Measurements from ENCODE around the gene LUZP1.

The LUZP1 gene

DNA sequence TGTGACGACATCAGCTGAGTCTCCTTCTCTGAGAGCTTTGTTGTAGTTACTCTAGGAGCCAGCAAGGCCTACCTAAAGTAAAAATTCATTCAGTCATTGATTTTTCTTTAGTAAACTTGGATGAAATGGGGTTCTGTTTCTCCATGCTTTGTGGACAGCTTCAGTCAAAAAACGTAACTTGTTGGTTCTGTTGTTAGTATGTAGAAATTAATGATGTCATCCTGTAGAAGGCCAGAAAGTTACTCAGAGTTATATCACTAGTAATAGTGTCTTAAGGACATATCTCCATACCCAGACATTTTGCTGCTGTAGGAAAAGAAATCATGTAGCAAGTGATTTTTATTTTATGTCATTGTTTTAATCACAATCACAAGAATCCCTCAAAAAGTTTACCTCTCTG lies 106.4 kb downstream of the LUZP1 start:
- Histone ChIP-seq H3K27me3 (ENCODE audit: control insufficient read depth, insufficient read depth, low read length) (no peaks in the 10 kb centered on the region), H3K36me3 (ENCODE audit: control insufficient read depth, insufficient read depth, low read length) (peaks cover 19% of the 10 kb centered on the region), H3K4me3 (ENCODE audit: low read depth, low read length) (no peak overlapping the region), H3K9ac (ENCODE audit: low read depth, low read length) (no peak overlapping the region), H3K4me1 (ENCODE audit: control insufficient read depth, insufficient read depth, low read length) (no peaks in the 10 kb centered on the region), H3K9me3 (ENCODE audit: control insufficient read depth, insufficient read depth, low read length) (no peaks in the 10 kb centered on the region)

DNA sequence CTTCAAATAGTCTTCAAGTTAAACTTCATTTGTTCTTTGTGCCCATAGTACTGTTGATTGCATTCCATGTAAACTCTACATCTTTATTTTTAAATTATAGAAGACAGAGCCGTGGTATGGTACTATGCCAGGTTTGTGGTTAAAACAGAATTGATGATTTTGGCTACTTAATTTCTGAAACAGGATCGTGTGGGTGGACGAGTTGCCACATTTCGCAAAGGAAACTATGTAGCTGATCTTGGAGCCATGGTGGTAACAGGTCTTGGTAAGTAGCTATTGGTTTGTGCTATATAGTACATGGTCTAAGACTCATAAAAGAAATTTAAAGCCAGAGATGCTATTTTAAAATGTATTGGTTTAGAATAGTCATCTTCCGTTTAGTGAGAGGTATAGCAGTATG lies 111.4 kb downstream of the LUZP1 start:
- Histone ChIP-seq H3K9me3 (ENCODE audit: control insufficient read depth, insufficient read depth, low read length) (no peaks in the 10 kb centered on the region), H3K9ac (ENCODE audit: low read depth, low read length) (no peak overlapping the region), H3K4me1 (ENCODE audit: control insufficient read depth, insufficient read depth, low read length) (no peaks in the 10 kb centered on the region), H3K36me3 (ENCODE audit: control insufficient read depth, insufficient read depth, low read length) (peaks cover 22% of the 10 kb centered on the region), H3K4me3 (ENCODE audit: low read depth, low read length) (no peak overlapping the region), H3K27me3 (ENCODE audit: control insufficient read depth, insufficient read depth, low read length) (no peaks in the 10 kb centered on the region)

DNA sequence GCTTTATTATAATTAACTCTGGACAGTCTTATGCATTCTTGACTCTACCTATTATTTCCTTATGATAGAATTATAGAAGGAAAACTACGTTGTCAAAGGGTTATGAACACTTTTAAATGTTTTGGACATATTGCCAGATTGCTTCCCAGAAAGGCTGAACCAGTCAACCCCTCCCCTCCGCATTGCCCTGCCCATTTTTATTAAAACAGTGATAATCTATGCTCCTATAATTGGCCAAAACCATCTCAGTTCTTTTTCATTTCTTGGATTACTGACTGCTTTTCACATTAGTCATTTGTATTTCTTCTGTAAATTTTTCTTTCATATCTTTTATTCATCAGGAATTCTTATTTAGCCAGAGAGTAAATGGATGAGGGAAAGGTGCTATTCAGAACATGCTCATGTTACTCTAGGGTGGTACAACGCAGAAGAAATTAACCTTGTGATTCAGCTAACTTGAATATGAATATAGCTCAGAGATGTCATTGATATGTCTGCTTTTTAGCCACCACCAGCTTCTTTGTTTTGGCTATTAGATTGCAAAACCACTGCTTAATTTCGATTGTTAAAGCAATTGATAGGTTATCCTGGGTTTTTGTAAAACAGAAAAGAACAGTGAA lies 117.3 kb downstream of the LUZP1 start:
- Histone ChIP-seq H3K9me3 (ENCODE audit: control insufficient read depth, insufficient read depth, low read length) (no peaks in the 10 kb centered on the region), H3K4me1 (ENCODE audit: control insufficient read depth, insufficient read depth, low read length) (peaks cover 8% of the 10 kb centered on the region), H3K9ac (ENCODE audit: low read depth, low read length) (no peak overlapping the region), H3K27me3 (ENCODE audit: control insufficient read depth, insufficient read depth, low read length) (no peaks in the 10 kb centered on the region), H3K36me3 (ENCODE audit: control insufficient read depth, insufficient read depth, low read length) (peaks cover 8% of the 10 kb centered on the region), H3K4me3 (ENCODE audit: low read depth, low read length) (no peak overlapping the region)

DNA sequence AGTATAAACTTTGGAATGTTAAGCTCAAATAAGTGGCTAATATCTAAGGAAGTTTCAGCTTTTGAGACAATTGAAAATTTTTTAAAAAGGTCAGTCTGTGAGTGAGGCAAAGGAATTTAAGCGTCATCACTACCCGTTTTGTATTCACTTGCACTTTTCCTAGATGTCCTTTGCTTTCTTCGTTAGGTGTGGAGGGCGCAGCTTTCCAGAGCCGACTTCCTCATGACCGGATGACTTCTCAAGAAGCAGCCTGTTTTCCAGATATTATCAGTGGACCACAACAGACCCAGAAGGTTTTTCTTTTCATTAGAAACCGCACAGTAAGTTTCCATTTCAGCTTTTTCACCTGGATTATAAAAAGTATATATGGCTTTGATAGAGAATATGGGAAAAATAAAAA lies 118.5 kb downstream of the LUZP1 start:
- no peak overlapping the region for H3K4me3 ChIP-seq (ENCODE audit: low read depth, low read length)
- H3K9ac ChIP-seq (ENCODE audit: low read depth, low read length) = no peak overlapping the region
- H3K27me3 ChIP-seq (ENCODE audit: control insufficient read depth, insufficient read depth, low read length) = no peaks in the 10 kb centered on the region
- peaks cover 8% of the 10 kb centered on the region for H3K36me3 ChIP-seq (ENCODE audit: control insufficient read depth, insufficient read depth, low read length)
- peaks cover 8% of the 10 kb centered on the region for H3K4me1 ChIP-seq (ENCODE audit: control insufficient read depth, insufficient read depth, low read length)
- H3K9me3 ChIP-seq (ENCODE audit: control insufficient read depth, insufficient read depth, low read length) = no peaks in the 10 kb centered on the region

DNA sequence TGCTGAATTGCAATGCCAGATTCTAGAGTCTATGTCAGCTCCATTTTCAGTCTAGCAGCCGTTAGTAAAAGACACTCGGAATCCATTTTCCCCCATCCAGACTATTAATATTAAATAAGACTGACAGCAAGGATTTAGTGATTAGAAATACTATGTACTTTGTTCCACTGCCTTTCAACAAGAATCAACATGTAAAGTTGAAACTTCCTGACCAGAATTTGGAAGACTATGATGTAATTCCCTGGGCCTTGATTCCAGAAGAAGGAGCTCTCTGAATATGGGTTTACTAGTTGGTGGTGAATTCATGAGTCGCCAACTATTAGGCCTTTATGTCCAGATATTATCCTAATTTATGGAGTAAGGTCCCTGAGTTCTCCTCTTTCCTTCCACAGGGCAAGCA lies 124.6 kb downstream of the LUZP1 start:
- Histone ChIP-seq H3K9me3 (ENCODE audit: control insufficient read depth, insufficient read depth, low read length) (no peaks in the 10 kb centered on the region), H3K9ac (ENCODE audit: low read depth, low read length) (no peak overlapping the region), H3K27me3 (ENCODE audit: control insufficient read depth, insufficient read depth, low read length) (no peaks in the 10 kb centered on the region), H3K4me1 (ENCODE audit: control insufficient read depth, insufficient read depth, low read length) (peaks cover 5% of the 10 kb centered on the region), H3K4me3 (ENCODE audit: low read depth, low read length) (no peak overlapping the region), H3K36me3 (ENCODE audit: control insufficient read depth, insufficient read depth, low read length) (no peaks in the 10 kb centered on the region)

DNA sequence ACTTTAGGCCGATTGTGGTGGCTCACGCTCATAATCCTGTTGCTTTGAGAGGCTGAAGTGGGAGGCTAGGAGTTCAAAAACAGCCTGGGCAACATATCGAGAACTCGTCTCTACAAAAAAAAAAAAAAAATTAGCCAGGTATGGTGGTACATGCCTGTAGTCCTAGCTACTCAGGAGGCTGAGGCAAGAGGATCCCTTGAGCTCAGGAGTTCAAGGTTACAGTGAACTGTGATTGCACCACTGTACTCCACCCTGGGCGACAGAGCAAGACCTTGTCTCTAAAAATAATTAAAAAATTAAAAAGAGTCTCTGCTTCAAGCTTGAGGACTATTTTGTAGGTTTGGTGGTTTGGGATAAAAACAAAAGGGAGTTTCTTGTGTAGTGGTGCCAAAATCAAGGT lies 128.1 kb downstream of the LUZP1 start:
- H3K27me3 ChIP-seq (ENCODE audit: control insufficient read depth, insufficient read depth, low read length) = no peaks in the 10 kb centered on the region
- H3K9ac ChIP-seq (ENCODE audit: low read depth, low read length) = no peak overlapping the region
- H3K36me3 ChIP-seq (ENCODE audit: control insufficient read depth, insufficient read depth, low read length) = no peaks in the 10 kb centered on the region
- no peak overlapping the region for H3K4me3 ChIP-seq (ENCODE audit: low read depth, low read length)
- H3K4me1 ChIP-seq (ENCODE audit: control insufficient read depth, insufficient read depth, low read length) = peaks cover 5% of the 10 kb centered on the region
- H3K9me3 ChIP-seq (ENCODE audit: control insufficient read depth, insufficient read depth, low read length) = no peaks in the 10 kb centered on the region

DNA sequence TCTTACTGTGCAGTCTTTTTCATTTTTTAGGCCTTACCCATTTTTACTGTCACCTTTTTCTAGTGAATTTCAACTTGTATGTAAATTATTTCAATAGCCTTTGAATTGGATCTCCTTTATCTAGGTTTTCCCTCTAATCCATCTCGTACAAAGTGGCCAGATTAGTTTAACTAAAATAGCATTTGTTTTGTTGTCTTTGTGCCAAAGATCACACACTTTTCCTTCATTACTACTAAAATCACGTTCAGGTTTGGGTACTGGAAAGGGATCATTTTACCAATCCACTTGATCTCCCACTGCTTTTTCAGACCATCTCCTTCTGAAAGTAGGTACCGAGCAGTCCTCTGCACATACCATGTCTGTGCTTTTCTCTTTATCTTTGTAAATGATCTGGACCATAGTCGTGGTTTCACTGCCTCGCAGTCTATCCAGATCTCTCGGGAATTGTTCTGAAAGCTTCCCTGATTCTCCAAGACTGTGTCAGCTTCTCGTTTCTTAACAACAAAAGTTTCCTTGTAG lies 129.3 kb downstream of the LUZP1 start:
- Histone ChIP-seq H3K9me3 (ENCODE audit: control insufficient read depth, insufficient read depth, low read length) (no peaks in the 10 kb centered on the region), H3K27me3 (ENCODE audit: control insufficient read depth, insufficient read depth, low read length) (no peaks in the 10 kb centered on the region), H3K4me3 (ENCODE audit: low read depth, low read length) (no peak overlapping the region)

DNA sequence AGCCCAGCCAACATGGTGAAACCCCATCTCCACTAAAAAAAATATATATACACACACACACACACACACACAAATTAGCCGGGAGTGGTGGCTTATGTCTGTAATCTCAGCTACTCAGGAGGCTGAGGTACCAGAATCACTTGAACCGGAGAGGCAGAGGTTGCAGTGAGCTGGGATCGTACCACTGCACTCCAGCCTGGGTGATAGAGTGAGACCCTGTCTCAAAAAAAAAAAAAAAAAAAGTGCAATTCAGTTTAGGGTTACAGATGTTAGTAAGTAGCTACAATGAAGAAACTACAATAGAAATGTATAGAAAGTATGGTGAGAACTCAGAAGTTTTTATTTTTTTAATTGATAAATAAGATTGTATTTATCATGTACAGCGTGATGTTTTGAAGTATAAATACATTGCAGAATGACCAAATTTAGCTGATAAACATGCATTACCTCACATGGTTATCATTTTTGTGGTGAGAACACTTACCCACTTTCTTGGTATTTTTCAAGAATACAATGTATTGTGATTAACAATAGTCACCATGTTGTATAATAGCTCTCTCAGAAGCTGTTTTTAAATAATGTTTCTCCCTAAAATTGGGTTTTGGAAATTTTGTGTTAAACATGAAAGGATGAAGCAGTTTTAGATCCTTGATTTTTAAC lies 131.4 kb downstream of the LUZP1 start:
- peaks cover 5% of the 10 kb centered on the region for H3K4me1 ChIP-seq (ENCODE audit: control insufficient read depth, insufficient read depth, low read length)
- H3K9ac ChIP-seq (ENCODE audit: low read depth, low read length) = no peak overlapping the region
- H3K9me3 ChIP-seq (ENCODE audit: control insufficient read depth, insufficient read depth, low read length) = no peaks in the 10 kb centered on the region
- no peaks in the 10 kb centered on the region for H3K27me3 ChIP-seq (ENCODE audit: control insufficient read depth, insufficient read depth, low read length)
- no peak overlapping the region for H3K4me3 ChIP-seq (ENCODE audit: low read depth, low read length)
- no peaks in the 10 kb centered on the region for H3K36me3 ChIP-seq (ENCODE audit: control insufficient read depth, insufficient read depth, low read length)

More for the DNA sequence above, 129.3 kb downstream of the LUZP1 start:
- H3K36me3 ChIP-seq (ENCODE audit: control insufficient read depth, insufficient read depth, low read length) = no peaks in the 10 kb centered on the region
- no peak overlapping the region for H3K9ac ChIP-seq (ENCODE audit: low read depth, low read length)
- H3K4me1 ChIP-seq (ENCODE audit: control insufficient read depth, insufficient read depth, low read length) = peaks cover 5% of the 10 kb centered on the region

DNA sequence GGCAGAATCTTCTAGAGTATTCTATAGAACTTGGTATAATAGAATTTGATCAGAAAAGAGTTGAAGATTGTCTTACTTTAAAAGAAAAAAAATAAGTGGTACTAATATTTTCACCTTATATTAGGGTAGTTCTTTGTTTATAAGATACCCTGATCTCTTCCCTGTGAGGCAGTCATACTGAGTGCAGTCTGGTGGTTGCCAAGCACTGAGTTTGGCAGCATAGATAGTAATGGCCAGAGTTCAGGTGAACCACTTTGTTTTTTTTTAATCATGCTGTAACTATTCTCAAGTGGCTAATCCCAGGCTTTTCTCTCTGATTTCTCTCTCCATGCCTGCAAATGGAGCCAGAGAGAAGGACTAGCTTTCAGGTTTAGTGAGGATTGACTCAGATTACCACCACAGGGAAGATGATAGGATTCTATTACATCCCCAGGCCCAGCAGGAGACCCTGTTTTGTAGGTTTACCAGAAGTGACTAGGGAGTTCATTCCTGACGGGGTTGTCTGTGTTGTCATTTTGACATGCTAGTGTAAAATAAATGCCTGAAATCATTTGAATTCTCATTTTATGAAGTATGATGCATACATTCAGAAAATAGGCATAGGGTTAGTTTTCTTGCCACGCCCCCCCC lies 132.7 kb downstream of the LUZP1 start:
- Histone ChIP-seq H3K36me3 (ENCODE audit: control insufficient read depth, insufficient read depth, low read length) (no peaks in the 10 kb centered on the region), H3K4me1 (ENCODE audit: control insufficient read depth, insufficient read depth, low read length) (peaks cover 10% of the 10 kb centered on the region), H3K4me3 (ENCODE audit: low read depth, low read length) (no peak overlapping the region), H3K27me3 (ENCODE audit: control insufficient read depth, insufficient read depth, low read length) (no peaks in the 10 kb centered on the region), H3K9me3 (ENCODE audit: control insufficient read depth, insufficient read depth, low read length) (no peaks in the 10 kb centered on the region), H3K9ac (ENCODE audit: low read depth, low read length) (no peak overlapping the region)
